Lung microvascular endothelial cell (primary cell): ENCODE data around the gene ENPP1. TPM values are rescaled to one million over a fixed set of nuclear protein-coding genes. Genes with fewer than 3 reads are reported as not detected.

Experiments
- DNase-seq, 2 donors: peaks; one replicate each; pipeline versions ENCODE4 v3.0.0 to v3.0.0-alpha.2; 2010; ENCODE audit warnings: low read depth in 2 of 2
- total RNA-seq: library from RNA; depleted of rRNA; stranded (reverse); fragments of >200 nt; gene quantifications from 2 replicates; pipeline ENCODE4 v1.2.1, GENCODE V29; 2014

ENPP1 gene
- total RNA-seq, 1 donor from 2014 or later, result 0.40 TPM

GRCh38 chr6:131914967-131915751 lies 107.3 kb downstream of the ENPP1 start:
- DNase-seq, result peak; percentile 75 to 82

- peak in 1 of 2 donors; percentile 57 for DNase-seq
These were observed 108.4 kb downstream of the ENPP1 start for GRCh38 chr6:131916091-131916796.

- DNase-seq, result no peak
These were observed 109.0 kb downstream of the ENPP1 start for GRCh38 chr6:131916847-131917246.

GRCh38 chr6:131917318-131917717 lies 109.5 kb downstream of the ENPP1 start:
- DNase-seq, result no peak

- DNase-seq, result no peak
These were observed 110.2 kb downstream of the ENPP1 start for GRCh38 chr6:131917763-131918649.

GRCh38 chr6:131918650-131919355 lies 111.0 kb downstream of the ENPP1 start:
- DNase-seq, result no peak

- DNase-seq, result no peak
These were observed 112.8 kb downstream of the ENPP1 start for GRCh38 chr6:131920656-131921055.

- peak; percentile 68 to 72 for DNase-seq
These were observed 115.5 kb downstream of the ENPP1 start for GRCh38 chr6:131923356-131923755.

GRCh38 chr6:131924881-131925474 lies 117.2 kb downstream of the ENPP1 start:
- DNase-seq, result peak; percentile 70 to 80

GRCh38 chr6:131929264-131929663 lies 121.4 kb downstream of the ENPP1 start:
- no peak for DNase-seq

- no peak for DNase-seq
These were observed 122.2 kb downstream of the ENPP1 start for GRCh38 chr6:131929976-131930375.

- DNase-seq, result no peak
These were observed 123.4 kb downstream of the ENPP1 start for GRCh38 chr6:131931063-131931750.

- DNase-seq, result no peak
These were observed 128.3 kb downstream of the ENPP1 start for GRCh38 chr6:131936156-131936555.

GRCh38 chr6:131937226-131937625 lies 129.4 kb downstream of the ENPP1 start:
- no peak for DNase-seq

- DNase-seq, result peak; percentile 58 to 94
These were observed 130.1 kb downstream of the ENPP1 start for GRCh38 chr6:131937703-131938631.
